ENCODE results near the gene SSR4.

Gene SSR4

GRCh38 chrX:153769865-153770600, 24.4 kb upstream of the SSR4 start:
- TF ChIP-seq CTBP1 (IDR thresholded peaks at IDR 0.05; ENCODE audit: borderline replicate concordance) (no peak), ZNF384 (IDR thresholded peaks at IDR 0.05) (no peak), BHLHE40 (IDR thresholded peaks at IDR 0.05; ENCODE audit: borderline replicate concordance) (no peak), L3MBTL2 (conservative IDR thresholded peaks at IDR 0.05) (no peak), SUZ12 (IDR thresholded peaks at IDR 0.05) (no peak), ARNT (IDR thresholded peaks at IDR 0.05) (no peak), PKNOX1 (IDR thresholded peaks at IDR 0.05) (no peak), SP1 (IDR thresholded peaks at IDR 0.05) (no peak), FOXM1 (IDR thresholded peaks at IDR 0.05; ENCODE audit: borderline replicate concordance) (no peak)
- POLR2A ChIA-PET, result no interaction called here
- no peak for DNase-seq (ENCODE audit: extremely low spot score)
- CTCF ChIA-PET, result no interaction called here

DNA sequence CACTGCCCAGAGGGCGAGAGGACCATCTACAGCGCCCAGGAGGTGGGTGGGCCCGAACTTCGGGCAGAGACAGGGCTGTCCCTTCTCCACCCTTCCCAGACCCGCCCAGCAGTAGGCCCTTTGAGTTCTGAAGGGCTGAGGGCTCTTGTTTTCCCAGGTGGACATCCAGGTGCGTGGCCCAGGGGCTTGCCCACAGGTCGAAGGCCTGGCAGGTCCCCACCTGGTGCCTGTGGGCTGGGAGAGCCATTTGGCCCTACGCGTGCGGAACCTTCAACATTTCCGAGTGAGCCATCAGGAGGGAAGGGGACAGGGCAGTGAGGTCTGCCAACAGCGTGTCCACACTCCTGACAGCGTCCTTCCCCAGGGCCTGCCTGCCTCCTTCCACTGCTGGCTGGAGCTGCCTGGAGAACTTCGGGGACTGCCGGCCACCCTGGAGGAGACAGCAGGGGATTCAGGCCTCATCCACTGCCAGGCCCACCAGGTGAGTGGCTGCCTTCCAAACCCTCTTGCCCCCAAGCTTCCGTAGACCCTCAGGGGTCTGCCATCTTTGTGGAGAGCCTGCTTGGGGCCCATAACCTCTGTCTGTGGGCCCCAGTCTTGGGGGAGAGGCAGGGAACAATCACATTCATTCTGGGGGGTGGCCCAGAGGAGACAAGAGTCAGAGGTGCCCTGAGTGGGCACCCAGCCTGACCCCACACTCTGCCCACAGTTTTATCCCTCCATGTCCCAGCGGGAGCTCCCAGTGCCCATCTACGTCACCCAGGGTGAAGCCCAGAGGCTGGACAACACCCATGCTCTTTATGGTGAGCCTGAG, 23.7 kb upstream of the SSR4 start:
- ChIA-PET POLR2A (no interaction called here), CTCF (no interaction called here)
- TF ChIP-seq PKNOX1 (IDR thresholded peaks at IDR 0.05) (no peak), CTBP1 (IDR thresholded peaks at IDR 0.05; ENCODE audit: borderline replicate concordance) (no peak), SP1 (IDR thresholded peaks at IDR 0.05) (no peak), ZNF384 (IDR thresholded peaks at IDR 0.05) (no peak), ARNT (IDR thresholded peaks at IDR 0.05) (no peak), L3MBTL2 (conservative IDR thresholded peaks at IDR 0.05) (no peak), TARDBP (IDR thresholded peaks at IDR 0.05) (no peak), NFRKB (IDR thresholded peaks at IDR 0.05) (no peak), BHLHE40 (IDR thresholded peaks at IDR 0.05; ENCODE audit: borderline replicate concordance) (no peak)
- DNase-seq (ENCODE audit: extremely low spot score), result no peak

DNA sequence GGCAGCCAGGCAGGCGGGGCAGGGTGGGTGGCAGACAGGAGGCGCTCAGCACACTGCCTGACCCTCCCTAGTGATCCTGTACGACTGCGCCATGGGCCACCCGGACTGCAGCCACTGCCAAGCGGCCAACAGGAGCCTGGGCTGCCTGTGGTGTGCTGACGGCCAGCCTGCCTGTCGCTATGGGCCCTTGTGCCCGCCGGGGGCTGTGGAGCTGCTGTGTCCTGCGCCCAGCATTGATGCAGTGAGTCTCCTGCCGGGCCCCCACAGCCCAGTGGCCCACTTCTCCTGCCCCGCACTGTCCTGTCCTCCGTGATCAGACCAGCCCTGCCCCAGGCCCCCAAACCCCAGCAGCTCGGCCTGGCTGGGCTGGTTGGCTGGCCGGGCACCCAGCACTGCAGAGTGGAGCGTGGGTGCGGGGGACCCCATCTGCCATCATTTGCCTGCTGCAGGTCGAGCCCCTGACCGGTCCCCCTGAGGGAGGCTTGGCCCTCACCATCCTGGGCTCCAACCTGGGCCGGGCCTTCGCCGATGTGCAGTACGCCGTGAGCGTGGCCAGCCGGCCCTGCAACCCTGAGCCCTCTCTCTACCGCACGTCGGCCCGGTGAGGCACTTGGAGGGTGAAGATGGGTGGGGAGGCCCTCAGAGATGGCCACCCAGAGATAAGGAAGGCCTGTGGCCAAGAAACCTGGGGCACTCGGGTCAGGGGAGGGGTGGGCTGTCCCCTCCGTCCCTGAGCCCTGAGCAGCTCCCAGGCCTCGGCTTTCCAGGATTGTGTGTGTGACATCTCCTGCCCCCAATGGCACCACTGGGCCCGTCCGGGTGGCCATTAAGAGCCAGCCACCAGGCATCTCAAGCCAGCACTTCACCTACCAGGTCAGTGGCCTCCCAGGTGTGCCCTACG, 22.8 kb upstream of the SSR4 start:
- CTCF ChIA-PET, result no interaction called here
- TF ChIP-seq SUZ12 (IDR thresholded peaks at IDR 0.05) (no peak), TARDBP (IDR thresholded peaks at IDR 0.05) (no peak), ELF4 (IDR thresholded peaks at IDR 0.05) (no peak), FOXM1 (IDR thresholded peaks at IDR 0.05; ENCODE audit: borderline replicate concordance) (no peak), L3MBTL2 (conservative IDR thresholded peaks at IDR 0.05) (no peak), ARNT (IDR thresholded peaks at IDR 0.05) (no peak), CTBP1 (IDR thresholded peaks at IDR 0.05; ENCODE audit: borderline replicate concordance) (no peak), NFRKB (IDR thresholded peaks at IDR 0.05) (no peak), ZNF384 (IDR thresholded peaks at IDR 0.05) (no peak), FOXA1 (IDR thresholded peaks at IDR 0.05) (no peak), HDGF (IDR thresholded peaks at IDR 0.05; ENCODE audit: borderline replicate concordance) (no peak), PKNOX1 (IDR thresholded peaks at IDR 0.05) (no peak)
- DNase-seq (ENCODE audit: extremely low spot score), result no peak
- POLR2A ChIA-PET, result no interaction called here

DNA sequence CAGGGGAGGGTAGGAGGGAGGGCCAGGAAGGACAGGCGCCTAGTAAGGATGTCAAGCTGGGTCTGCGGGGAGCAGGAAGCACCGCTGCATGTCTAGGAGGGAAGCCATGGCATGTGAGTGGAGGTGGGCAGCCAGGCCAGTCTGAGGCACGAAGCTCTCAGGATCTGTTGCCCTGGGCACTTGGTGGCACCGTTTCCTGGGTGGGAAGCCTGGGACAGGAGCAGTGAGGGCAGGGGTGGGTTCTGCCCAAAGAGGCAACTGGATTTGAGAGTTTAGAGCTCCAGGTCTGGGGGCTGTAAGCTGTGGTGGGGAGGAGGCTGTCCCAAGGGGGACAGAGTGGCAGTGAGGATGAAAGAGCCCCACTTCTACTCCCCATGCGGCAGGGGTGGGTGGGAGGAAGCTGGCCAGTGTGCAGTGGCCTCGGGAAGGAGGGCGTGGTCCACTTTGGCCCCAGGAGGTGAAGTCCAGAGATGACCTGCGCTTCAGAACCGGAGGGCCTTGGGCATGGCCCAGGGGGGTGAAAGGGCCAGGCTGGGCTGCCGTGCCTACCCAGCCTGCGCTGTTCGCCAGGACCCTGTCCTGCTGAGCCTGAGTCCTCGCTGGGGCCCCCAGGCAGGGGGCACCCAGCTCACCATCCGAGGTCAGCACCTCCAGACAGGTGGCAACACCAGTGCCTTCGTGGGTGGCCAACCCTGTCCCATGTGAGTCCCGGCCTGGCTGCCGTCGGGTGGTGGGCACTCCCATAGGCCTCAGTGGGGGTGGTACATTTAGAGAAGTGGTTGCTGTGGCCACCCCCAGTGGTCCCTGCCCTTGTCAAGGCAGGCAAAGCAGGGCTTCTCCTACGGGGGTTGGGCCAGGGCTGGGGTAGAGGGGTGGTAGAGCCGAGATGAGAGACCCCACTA, 21.9 kb upstream of the SSR4 start:
- TF ChIP-seq FOXM1 (IDR thresholded peaks at IDR 0.05; ENCODE audit: borderline replicate concordance), result no peak
- TF ChIP-seq SP1 (IDR thresholded peaks at IDR 0.05), result no peak
- no peak for TF ChIP-seq ZNF384 (IDR thresholded peaks at IDR 0.05)
- ChIA-PET POLR2A (no interaction called here), CTCF (no interaction called here)
- DNase-seq (ENCODE audit: extremely low spot score), result no peak

DNA sequence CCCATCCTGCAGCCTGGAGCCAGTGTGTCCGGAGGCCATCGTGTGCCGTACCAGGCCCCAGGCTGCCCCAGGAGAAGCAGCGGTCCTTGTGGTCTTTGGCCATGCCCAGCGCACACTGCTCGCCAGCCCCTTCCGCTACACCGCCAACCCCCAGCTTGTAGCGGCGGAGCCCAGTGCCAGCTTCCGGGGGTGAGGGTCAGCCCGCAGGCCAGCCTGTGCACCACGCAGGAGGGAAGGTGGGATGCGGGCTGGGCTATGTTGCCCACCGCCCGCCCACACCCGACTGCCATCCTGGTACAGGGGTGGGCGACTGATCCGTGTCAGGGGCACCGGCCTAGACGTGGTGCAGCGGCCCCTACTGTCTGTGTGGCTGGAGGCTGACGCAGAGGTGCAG, 21.3 kb upstream of the SSR4 start:
- no peak for TF ChIP-seq FOXK2 (IDR thresholded peaks at IDR 0.05)
- TF ChIP-seq BHLHE40 (IDR thresholded peaks at IDR 0.05; ENCODE audit: borderline replicate concordance), result no peak
- TF ChIP-seq SP1 (IDR thresholded peaks at IDR 0.05), result no peak
- no peak for TF ChIP-seq ZNF384 (IDR thresholded peaks at IDR 0.05)
- no peak for TF ChIP-seq FOXA1 (IDR thresholded peaks at IDR 0.05)
- no peak for TF ChIP-seq FOXM1 (IDR thresholded peaks at IDR 0.05; ENCODE audit: borderline replicate concordance)
- TF ChIP-seq CTBP1 (IDR thresholded peaks at IDR 0.05; ENCODE audit: borderline replicate concordance), result no peak
- no peak for TF ChIP-seq LEF1 (IDR thresholded peaks at IDR 0.05; ENCODE audit: borderline replicate concordance)
- TF ChIP-seq TARDBP (IDR thresholded peaks at IDR 0.05), result no peak
- no peak for TF ChIP-seq HDGF (IDR thresholded peaks at IDR 0.05; ENCODE audit: borderline replicate concordance)
- no peak for TF ChIP-seq PKNOX1 (IDR thresholded peaks at IDR 0.05)
- no peak for TF ChIP-seq L3MBTL2 (conservative IDR thresholded peaks at IDR 0.05)
- TF ChIP-seq ARNT (IDR thresholded peaks at IDR 0.05), result no peak
- no peak for TF ChIP-seq ELF4 (IDR thresholded peaks at IDR 0.05)
- TF ChIP-seq NFRKB (IDR thresholded peaks at IDR 0.05), result no peak
- no peak for TF ChIP-seq SUZ12 (IDR thresholded peaks at IDR 0.05)
- POLR2A ChIA-PET, result no interaction called here
- CTCF ChIA-PET, result no interaction called here
- no peak for DNase-seq (ENCODE audit: extremely low spot score)
